ENCODE data around the gene BUD13.
A peak's percentile ranks its signal among the peaks of the same experiment; 100 is the strongest.

Gene BUD13

DNA sequence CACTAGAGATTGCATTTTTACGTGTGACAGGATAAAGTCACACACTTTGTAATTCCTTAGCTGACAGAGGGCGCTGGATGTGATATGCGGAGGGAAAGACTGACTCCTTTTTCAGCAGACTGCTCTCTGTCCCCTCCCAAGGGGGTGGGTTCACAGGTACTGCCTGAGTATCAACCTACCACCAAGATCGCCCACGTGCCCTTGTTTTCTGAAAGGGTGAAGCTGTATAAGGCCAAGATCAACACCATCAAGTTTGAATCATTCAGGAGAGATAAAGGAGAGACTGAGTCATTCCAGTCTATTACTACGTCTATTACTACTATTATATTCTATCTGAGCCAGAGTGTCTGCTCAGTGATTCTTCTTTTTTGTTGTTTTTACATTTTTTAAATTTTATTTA, 30.7 kb downstream of the BUD13 start:
- no peak for DNase-seq

DNA sequence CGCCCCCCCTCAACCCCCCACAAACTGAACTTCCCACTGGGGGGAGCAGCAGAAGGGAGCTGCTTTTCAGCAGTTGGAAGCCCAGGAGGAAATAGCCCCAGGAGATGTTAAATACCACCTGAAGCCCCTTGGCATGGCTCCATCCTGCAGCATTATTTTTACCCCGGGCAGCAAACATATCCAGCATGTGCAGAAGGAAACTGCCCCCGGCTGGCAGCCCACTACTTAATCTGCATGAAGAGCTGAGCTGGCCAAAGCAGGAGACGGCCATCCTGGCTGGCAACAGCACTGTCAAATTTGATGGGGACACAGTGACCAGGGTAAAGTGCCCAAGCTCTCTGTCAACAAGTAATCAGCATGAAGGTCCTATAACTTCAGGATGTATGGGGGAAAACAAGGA, 32.0 kb downstream of the BUD13 start:
- no peak for DNase-seq

DNA sequence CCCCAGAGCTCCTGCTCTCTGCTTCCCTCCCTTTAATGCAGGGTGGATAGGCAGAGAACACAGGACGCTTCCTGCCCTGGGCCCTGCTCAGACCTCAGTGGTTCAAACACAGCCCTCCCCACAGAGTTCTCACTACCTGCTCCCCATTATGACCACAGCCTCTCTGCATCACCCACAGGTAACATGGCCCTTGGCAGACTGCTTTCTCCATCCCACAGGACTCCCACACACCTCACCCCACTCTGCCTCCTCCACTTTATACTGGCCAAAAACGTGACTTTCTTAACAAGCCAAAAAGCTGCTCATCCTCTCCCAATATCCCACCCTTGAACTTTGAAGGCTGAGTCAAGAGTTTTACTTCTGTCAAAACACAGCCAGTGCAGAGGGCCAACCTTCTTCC, 33.8 kb downstream of the BUD13 start:
- DNase-seq, result no peak

DNA sequence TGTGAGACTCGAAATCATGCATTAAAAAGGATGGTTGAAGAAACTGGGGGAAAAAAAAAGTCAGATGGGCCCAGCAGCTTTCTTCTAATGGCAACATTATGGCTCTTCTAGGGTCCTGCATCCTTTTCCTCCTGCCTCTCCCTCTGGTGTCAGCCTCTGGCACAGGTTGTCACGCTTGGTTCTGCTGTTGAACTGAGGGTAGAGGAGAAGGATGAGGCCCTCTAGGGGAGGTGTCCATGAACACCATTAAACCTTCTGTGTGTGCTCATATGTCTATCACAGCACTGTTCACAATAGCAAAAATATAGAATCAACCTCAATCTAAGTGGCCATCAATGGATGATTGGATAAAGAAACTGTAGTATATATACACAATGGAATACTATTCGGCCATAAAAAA, 36.0 kb downstream of the BUD13 start:
- DNase-seq, result no peak

DNA sequence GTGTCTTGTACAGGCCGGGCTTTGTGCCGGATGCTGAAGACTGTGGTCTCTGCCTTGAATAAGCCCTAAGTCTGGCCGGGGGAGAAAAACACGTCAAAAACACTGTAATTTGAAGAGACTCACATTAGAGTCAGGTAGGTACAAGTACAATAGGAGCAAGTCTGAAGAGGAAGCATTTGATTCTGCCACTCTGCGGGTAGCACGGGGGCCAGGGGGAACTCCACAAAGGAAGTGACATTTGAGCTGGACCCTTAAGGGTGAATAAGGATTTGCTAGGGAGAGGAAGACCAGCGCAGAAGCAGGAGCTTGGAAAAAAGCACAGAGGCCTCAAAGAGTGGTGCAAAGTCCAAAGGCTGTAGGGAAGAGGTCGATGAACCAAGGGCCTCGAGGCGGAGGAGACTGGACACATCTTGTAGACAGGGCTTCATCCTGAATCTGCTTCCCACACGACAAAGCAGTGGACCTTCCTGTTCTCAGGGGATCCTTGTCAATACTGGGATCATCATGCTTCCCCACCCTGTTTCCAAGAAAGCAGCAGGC, 38.7 kb downstream of the BUD13 start:
- no peak for DNase-seq

DNA sequence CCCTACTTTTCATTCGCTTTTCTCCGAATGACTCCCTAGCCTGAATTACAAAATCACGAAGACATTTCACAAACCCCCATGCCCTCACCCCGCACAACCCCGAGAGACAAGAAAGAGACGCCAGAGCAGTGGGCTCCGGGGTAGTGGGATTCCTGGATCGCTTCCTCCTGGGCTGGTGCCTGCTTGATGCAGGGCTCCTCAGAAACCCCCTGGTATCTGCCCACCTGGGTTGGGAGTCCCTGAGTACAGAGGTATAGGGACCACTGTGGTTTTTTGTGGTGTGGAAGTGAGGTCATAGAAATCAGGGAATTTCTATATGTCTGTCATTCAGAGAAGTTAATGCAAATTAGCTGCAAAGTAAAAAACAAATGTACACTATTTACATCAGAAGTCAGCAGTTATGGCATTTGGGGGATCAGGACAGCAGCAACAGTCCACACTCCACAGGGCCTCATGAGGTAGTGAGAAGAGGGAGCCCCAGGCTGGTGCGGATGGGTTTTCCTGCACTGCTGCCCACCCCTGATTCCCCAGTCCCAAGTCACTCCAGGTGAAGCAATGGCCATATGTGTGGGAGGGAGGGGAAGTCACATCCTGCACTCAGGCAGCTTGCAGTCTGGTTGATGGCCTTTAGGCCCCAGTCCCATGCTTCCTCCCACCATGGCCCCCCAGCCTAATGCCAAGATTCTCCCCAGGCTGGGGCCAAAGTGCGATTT, 39.6 kb downstream of the BUD13 start:
- no peak for DNase-seq

DNA sequence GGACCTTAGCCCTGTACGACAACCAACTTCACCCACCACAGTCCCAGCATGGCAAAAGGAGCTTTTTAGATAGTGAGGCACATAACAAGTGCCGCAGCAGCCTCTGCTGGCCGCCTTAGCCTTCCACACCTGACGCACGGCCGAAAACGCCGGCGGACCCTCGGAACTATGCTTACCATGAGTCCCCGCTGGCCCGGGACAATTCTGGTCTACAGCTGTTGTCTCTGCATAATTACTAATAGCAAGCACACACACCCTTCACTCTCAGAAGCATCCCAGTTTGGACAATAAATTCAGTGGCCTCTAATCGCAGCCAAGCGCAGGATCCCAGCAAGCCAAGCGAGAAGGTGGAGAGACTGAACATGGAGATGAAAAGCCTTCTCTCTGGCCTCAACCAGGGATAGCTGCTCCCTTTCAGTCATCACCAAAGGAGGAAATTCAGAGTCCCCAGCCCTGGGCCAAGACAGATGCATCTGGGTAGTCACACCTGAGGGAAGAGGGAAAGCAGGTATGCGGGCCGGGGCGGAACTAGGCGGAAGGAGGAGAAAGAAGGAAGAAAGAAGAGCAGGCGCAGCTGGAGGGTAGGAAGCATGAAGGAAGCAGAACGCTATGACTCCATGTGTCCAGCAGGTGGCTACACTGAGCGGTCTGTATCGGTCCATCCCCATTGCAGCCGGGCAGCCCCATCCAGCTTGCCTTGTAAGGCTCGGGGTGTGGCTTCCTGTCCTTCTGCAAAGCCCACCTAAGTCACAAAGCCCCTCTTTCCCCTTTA, 40.3 kb downstream of the BUD13 start:
- peak; percentile 50 to 63 for DNase-seq

DNA sequence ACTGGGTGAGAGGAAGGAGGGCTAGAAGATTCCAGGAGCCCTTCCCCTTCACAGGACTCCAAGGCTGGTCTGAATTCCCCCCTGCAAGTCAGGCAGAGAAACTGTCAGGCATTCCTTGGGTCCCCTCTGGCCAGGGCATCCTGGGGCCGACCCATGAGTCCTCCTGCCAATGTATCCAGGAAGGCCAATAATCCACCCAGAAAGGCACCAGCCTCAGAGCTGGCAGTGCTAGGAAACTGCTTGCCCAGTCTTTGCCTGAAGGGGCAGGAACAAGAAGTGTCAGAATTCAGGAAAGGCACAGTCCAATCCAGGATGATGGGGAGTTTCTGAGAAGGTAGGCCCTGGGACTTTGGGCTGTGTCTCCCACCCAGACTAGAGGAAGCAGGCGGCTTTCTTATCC, 41.0 kb downstream of the BUD13 start:
- no peak for DNase-seq

DNA sequence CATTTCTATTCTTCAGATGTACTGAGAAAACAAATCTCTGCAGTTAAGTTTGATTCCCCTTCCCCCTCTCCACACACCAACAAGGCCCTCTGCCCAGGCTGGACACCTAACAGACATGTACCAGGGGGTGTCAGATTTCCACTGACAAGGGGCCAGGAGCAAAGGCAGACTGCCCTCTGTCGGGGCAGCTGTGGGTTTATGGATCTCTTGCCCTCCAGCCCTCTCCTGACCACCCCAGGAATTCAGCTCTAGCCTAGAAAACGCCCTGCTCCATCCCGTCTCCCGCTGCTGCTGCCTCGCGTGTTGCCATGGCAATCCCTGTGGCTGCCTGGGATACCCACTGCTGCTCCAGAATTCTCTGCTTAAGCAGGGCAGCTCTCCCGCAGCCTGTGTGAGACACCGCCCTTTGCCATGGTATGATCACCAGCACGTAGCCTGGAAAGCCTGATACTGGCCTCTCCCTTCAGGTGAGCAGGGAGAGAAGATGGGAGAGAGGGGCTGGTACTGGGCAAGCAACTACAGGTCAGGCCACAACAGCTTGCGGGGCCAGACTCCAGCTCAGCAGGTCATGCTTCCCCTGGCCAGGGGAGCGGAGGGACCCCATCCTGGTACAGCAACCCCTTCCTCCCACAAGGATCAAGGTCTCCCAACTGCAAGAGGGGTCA, 41.6 kb downstream of the BUD13 start:
- DNase-seq, result no peak

DNA sequence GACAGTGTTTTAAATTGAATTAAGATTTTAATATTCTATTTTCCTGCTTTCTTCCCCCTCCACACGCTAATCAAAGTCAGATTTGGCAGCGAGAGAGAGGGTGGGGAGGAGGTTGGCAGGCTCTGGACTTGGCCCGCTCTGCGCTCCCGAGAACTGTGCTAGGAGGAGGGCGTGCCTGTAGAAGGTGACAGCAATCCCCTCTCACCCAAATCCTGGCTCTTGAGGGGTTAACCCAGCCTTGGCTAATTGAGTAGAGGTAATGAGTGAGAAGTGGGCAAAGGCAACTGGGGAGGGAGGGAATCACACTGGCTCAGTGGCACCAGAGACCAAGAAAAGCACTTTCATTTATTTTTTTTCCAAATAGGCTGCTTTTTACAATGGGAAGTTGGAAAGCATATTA, 42.2 kb downstream of the BUD13 start:
- DNase-seq, result no peak

DNA sequence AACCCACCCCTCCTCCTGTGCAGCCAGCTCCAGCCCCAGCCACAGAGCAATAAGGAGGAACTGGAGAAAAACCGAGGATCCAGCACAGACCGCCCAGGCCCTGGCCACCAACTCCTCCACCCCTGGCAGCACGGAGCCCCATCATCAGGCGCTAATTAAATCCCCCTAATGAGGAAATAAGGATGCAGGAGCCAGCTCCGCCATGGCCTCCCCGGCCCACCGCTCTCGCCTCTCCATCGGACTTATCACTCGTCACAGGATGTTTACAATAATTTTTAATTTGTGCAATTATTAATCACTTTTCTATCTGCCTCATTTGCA, 42.6 kb downstream of the BUD13 start:
- DNase-seq, result no peak

DNA sequence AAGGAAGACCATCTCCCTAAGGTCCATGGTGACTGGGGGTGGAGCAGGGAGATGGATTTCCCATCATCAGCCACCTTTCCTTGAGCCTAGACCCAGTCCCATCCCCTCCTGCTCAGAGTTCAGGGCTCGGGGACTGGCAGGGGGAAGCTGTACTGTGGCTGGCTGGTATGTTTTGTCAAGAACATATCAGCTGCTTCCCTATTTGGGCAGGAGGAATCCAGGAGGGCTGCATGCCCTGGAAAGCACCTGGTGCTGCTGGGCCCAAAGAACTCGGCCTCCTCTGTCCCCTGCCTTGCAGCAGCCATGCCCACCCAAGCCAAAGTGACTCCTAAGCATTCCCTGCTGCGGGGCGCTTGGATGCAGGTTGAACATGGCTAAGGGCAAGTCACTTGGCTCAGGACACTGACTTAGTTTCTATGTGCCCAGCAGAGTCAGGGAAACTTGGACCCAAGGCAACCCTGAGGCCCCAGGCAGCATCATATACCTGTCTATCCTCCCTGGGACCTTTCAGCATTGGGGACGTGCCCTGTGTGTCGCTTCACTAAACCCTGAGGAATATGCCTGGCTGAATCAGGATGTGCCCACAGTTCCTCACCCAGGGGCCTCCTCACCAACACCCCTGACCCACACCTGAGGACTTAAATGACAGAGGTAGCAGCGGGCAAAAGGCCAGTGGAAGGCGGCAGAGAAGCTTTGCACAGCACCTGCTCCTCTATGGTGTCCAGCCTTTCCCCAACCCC, 43.1 kb downstream of the BUD13 start:
- no peak for DNase-seq

DNA sequence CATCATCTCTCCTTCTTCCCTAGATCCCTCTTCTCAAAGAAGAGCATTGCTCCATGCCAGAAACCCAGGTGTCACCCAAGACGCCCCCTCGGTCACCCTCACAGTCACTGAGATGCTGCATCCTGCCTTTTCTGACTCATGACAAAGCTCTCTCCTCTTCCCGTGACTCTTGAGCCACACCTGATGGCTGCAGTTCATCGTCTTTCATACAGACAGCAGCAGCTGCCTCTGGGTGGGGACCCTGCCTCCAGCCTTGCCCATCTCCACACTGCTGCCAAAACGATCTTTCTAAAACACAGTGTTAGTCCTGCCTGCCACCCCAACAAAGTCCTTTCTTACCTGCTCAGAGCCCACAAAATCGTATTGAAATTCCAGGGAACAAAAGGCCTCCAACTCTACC, 44.8 kb downstream of the BUD13 start:
- DNase-seq, result no peak

DNA sequence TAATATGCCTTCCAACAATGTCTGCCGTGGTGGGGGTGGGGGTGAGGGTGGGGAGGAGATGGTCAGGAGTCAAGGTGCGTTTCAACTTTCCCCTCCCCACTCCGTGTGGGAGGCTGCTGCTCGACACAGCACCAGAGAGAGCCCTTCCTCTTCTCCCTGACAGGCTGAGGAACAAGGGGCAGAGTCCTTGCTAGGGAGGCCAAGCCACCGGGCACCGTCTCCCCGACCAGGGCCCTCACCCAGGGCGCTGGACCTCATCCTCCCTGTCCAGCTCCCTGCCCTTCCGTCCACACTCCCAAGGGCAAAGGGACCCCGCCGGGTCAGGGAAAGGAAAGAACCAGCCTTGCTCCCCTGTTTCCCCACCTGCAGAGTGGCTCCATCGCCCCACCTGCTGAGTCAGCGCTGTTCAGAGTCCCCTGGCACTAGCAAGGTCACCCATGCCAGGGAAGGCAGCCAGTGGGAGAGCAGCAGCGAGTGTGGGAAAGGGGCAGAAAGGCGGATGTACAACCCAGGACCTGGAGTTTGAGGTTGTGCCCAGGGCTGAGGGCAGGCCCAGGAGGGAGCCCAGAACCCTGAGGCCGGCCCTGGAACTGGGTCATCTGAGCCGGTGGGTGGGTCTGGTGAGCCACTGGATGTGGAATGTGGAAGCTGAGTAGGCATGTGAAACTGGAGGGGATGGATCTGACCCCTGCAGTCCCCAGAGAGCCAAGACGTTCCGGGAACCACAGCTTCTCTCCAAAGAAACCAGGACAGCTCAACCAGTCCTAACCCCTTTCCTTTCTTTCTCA, 47.2 kb downstream of the BUD13 start:
- no peak for DNase-seq

DNA sequence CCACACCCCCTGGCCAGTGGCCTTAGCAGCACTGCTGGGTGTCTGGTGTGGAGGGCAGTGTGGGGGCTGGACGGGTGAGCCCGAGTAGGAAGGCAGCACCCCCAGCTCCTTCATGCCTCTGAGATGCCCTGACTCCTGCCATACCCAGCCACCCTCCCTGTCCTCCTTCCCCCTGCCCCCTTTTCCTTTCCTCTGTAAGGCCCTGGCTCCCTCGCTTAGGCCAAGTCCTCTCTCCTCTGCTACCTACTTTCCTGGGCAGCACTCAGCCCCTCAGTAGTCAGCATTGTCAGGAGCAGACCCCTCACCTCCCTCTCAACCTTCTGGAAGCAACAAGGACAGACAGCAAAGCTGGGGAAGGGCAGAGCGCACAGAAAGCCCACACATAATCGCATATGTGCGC, 48.0 kb downstream of the BUD13 start:
- no peak for DNase-seq

DNA sequence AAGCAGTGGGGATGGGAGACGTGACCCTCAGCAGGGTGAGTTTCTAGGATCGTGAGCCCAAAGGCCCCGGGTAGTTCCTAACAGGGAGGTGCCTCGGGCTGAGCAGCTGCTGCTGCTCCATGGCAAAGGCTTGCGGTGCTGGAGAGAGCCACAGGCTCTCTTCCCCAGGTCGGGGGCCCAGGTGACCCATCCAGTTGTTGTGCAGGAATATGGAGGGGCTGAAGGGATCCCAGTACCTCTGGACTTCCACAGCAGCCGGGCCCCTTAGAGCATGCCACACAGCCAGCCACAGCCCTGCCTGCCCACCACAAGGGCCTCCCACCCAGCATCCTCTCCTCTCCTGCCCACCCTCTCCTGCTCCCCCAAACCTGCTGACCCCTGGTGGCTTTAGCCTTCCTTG, 49.3 kb downstream of the BUD13 start:
- no peak for DNase-seq

DNA sequence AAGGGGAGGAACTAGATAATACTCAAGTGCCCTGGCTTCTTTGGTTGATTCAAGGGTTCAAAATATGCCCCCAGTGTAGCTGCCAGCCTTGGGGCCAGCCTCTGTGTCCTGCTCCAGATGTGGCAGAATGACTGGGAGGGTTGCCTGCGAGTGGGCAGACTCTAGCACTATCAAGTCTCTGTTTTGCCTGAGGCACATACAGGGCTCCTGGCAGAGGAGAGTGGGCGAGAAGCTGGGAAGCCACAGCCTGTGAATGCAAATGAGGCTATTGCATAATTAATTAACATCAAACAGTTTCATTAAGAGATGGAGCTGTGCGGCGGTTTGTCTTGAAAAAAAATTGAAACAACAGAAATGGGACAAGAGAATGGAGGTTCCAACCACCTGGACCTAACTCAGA, 50.8 kb downstream of the BUD13 start:
- no peak for DNase-seq

DNA sequence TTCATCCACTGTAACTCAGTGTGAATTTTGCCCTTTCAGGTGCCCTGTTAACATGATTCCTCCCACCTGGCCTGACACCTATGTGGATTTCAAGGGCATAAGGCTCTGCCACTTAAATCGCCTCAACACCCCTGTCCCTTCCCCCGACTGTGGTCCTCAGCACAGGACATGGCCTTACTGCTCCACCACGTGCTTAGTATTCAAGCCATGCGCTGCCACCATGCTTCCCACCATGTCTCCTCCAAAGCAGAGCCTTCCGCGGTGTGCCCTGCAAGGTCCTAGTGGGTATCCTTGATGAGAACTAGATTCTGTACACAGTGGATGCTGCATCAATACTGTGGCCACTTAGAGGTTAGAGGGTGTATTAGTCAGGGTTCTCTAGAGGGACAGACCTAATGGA, 51.9 kb downstream of the BUD13 start:
- no peak for DNase-seq

DNA sequence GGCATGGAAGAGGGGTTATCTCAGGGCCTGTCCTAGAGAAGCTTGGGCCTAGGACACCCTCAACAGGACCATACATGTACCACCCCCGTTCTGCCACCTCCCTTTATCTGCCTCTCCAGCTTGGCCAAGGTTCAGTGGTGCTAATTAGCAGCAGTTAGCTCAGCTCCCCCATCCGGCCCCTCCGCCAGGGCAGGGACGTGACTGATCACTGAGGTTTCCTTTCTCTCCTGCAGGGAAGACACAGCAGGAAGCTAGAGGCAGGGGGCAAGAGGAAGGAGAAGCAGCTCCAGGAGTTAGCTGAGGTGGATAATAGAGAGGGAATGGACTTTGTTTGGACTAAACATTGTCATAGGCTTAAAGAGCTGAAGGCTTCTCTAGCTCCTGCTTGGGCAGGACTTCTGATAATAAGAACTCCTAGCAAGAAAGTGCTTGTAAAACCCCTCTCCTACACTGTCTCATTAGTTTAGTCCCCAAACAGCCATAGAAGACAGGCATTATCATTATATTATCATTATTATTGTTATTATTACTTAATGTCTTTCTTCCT, 53.8 kb downstream of the BUD13 start:
- no peak for DNase-seq

DNA sequence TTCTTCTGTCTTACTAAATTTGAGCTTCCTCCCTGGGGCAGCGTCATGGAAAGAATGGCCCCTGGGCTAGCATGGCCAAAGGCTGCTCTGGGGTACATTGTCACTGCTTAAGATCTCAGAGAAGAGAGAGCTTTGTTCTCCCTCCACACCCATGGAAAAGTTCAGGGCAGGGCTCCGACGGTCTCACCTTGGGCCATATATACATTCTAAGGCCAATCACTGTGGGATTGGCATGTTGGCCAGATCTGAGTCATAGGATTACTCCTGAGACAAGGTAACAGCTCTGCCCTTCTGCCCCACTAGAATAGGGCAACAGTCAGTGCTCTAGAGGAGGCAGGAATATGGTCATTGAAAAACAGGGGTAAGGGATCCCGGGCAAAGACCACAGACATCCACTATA, 56.2 kb downstream of the BUD13 start:
- no peak for DNase-seq

DNA sequence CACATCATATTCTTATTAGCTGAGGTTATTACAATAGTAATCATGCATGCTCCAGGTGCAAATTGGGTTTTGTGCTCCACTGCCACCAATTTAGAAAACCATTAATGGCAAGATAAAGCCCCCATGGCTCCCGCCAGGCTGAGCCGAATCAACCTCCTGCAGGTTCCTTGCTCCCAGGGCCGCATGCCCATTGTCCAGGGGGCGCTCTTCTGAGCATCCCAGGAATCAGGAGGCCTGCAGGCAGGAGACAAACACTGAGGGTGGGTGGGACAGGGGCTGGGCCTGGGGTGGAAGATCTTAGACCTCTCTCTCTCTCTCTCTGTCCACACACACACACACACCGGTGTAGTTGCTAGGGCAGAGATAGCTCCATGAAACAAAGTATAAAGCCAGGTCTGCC, 57.4 kb downstream of the BUD13 start:
- DNase-seq, result no peak

DNA sequence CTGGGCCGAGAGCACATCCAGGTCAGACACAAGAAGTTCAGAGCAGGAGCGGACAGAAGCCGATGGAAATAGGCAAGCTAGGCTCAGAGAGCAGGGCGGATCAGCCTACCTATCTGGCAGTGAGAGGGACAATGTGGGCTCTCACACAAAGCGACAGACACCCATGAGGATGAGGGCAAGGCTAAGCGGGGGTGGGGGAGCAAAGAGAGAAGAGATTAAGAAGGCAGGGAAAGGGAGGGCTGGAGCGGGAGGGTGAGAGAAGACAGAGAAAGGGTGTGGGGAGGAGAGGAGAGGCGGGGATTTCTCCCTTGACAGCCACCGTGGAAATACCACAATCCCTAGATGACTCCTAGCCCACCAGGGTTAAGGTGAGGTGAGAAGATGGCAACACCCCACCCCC, 57.9 kb downstream of the BUD13 start:
- no peak for DNase-seq

All from activated CD4-positive, alpha-beta T cell treated with anti-CD3 and anti-CD28 coated beads for 4 hours (primary cell).